ENCODE results near the gene TDRD12. TPM values are rescaled to one million over a fixed set of nuclear protein-coding genes. Genes with fewer than 3 reads are reported as not detected.
"Not testable (repeated sequence)": the region's sequence is repeated elsewhere in the genome, so short reads cannot be mapped to it uniquely, and the experiment has no call there.

Gene TDRD12
- polyA plus RNA-seq, 3 donors = 0.02 to 0.22 (median 0.19) TPM

- H3K27ac ChIP-seq (ENCODE audit: low read depth, low read length) = not testable (repeated sequence)
- 93 to 100% (median 100%) methylated on average over 1 of the region's 1 CpG for WGBS, 3 donors
Measured at GRCh38 chr19:32782089-32782488, 62.5 kb downstream of the TDRD12 start.

- WGBS, 3 donors = 56 to 66% (median 58%) methylated on average over 12 of the region's 12 CpGs
Measured at GRCh38 chr19:32787161-32787813, 67.7 kb downstream of the TDRD12 start.

GRCh38 chr19:32787895-32788294 lies 68.3 kb downstream of the TDRD12 start:
- 92 to 98% (median 94%) methylated on average over 5 of the region's 5 CpGs for WGBS, 3 donors

More at GRCh38 chr19:32787161-32787813, 67.7 kb downstream of the TDRD12 start:
- not testable (repeated sequence) for H3K27ac ChIP-seq (ENCODE audit: low read depth, low read length)

GRCh38 chr19:32789429-32789828 lies 69.9 kb downstream of the TDRD12 start:
- H3K27ac ChIP-seq (ENCODE audit: low read depth, low read length) = no peak overlapping the region
- 91 to 96% (median 95%) methylated on average over 10 of the region's 10 CpGs for WGBS, 3 donors

More at GRCh38 chr19:32787895-32788294, 68.3 kb downstream of the TDRD12 start:
- H3K27ac ChIP-seq (ENCODE audit: low read depth, low read length) = not testable (repeated sequence)

GRCh38 chr19:32798201-32798600 lies 78.6 kb downstream of the TDRD12 start:
- WGBS, 3 donors = 82 to 93% (median 83%) methylated on average over 4 of the region's 4 CpGs
- no peak overlapping the region for H3K27ac ChIP-seq (ENCODE audit: low read depth, low read length)

GRCh38 chr19:32800191-32800590 lies 80.6 kb downstream of the TDRD12 start:
- no peak overlapping the region for H3K27ac ChIP-seq (ENCODE audit: low read depth, low read length)

GRCh38 chr19:32800754-32801153 lies 81.2 kb downstream of the TDRD12 start:
- 32 to 44% (median 33%) methylated on average over 4 of the region's 4 CpGs for WGBS, 3 donors
- H3K27ac ChIP-seq (ENCODE audit: low read depth, low read length) = no peak overlapping the region

GRCh38 chr19:32802840-32803239 lies 83.3 kb downstream of the TDRD12 start:
- 72 to 86% (median 85%) methylated on average over 12 of the region's 12 CpGs for WGBS, 3 donors
- no peak overlapping the region for H3K27ac ChIP-seq (ENCODE audit: low read depth, low read length)

- no peak overlapping the region for H3K27ac ChIP-seq (ENCODE audit: low read depth, low read length)
- WGBS, 3 donors = 75 to 86% (median 85%) methylated on average over 4 of the region's 4 CpGs
Measured at GRCh38 chr19:32808236-32808635, 88.7 kb downstream of the TDRD12 start.

- 50 to 63% (median 60%) methylated on average over 5 of the region's 5 CpGs for WGBS, 3 donors
- H3K27ac ChIP-seq (ENCODE audit: low read depth, low read length) = no peak overlapping the region
Measured at GRCh38 chr19:32809254-32809653, 89.7 kb downstream of the TDRD12 start.

- 34 to 47% (median 43%) methylated on average over 3 of the region's 3 CpGs for WGBS, 3 donors
- H3K27ac ChIP-seq (ENCODE audit: low read depth, low read length) = no peak overlapping the region
Measured at GRCh38 chr19:32809754-32810153, 90.2 kb downstream of the TDRD12 start.

- WGBS, 3 donors = 56 to 86% (median 82%) methylated on average over 9 of the region's 9 CpGs
- no peak overlapping the region for H3K27ac ChIP-seq (ENCODE audit: low read depth, low read length)
Measured at GRCh38 chr19:32810452-32810851, 90.9 kb downstream of the TDRD12 start.

GRCh38 chr19:32811151-32811550 lies 91.6 kb downstream of the TDRD12 start:
- 67 to 82% (median 82%) methylated on average over 11 of the region's 11 CpGs for WGBS, 3 donors
- H3K27ac ChIP-seq (ENCODE audit: low read depth, low read length) = no peak overlapping the region

- H3K27ac ChIP-seq (ENCODE audit: low read depth, low read length) = no peak overlapping the region
- WGBS, 3 donors = 86 to 90% (median 87%) methylated on average over 10 of the region's 10 CpGs
Measured at GRCh38 chr19:32812036-32812435, 92.5 kb downstream of the TDRD12 start.

GRCh38 chr19:32812571-32812970 lies 93.0 kb downstream of the TDRD12 start:
- WGBS, 3 donors = 77 to 83% (median 82%) methylated on average over 3 of the region's 3 CpGs
- no peak overlapping the region for H3K27ac ChIP-seq (ENCODE audit: low read depth, low read length)

- H3K27ac ChIP-seq (ENCODE audit: low read depth, low read length) = no peak overlapping the region
- WGBS, 3 donors = 50 to 54% (median 51%) methylated on average over 15 of the region's 15 CpGs
Measured at GRCh38 chr19:32813862-32814425, 94.4 kb downstream of the TDRD12 start.

- no peak overlapping the region for H3K27ac ChIP-seq (ENCODE audit: low read depth, low read length)
- 66 to 82% (median 68%) methylated on average over 6 of the region's 6 CpGs for WGBS, 3 donors
Measured at GRCh38 chr19:32814624-32815023, 95.1 kb downstream of the TDRD12 start.

- no peak overlapping the region for H3K27ac ChIP-seq (ENCODE audit: low read depth, low read length)
- WGBS, 3 donors = 62 to 72% (median 69%) methylated on average over 7 of the region's 7 CpGs
Measured at GRCh38 chr19:32816555-32817099, 97.1 kb downstream of the TDRD12 start.

GRCh38 chr19:32817569-32818476 lies 98.3 kb downstream of the TDRD12 start:
- 76 to 87% (median 81%) methylated on average over 17 of the region's 17 CpGs for WGBS, 3 donors
- no peak overlapping the region for H3K27ac ChIP-seq (ENCODE audit: low read depth, low read length)

All from adipose tissue (tissue), 3 donors.